T-cell (primary cell): ENCODE measurements around the gene TAF1A. TPM values are rescaled to one million over a fixed set of nuclear protein-coding genes. Genes with fewer than 3 reads are reported as not detected.

Experiments
- ATAC-seq, 4 experiments: fragments of 200-7000 bp in 3 of 4; fragments of 150-1000 bp in 1 of 4; cut with Tn5 transposase; replicated peaks in 1 of 4; 1 replicate in 3 of 4; 2 replicates in 1 of 4; pipeline ENCODE4 v1.10.0; 2021; ENCODE audit warnings: moderate library complexity in 3 of 4, mild to moderate bottlenecking in 2 of 4, moderate number of reproducible peaks in 1 of 4
- CTCF ChIA-PET, 2 donors: fragments of 300-600 bp; sonication (Branson Sonifier 250); formaldehyde crosslinking; loops; one replicate each; lab custom pipeline; 2022; ENCODE audit warnings: antibody characterized with exemption in 2 of 2; lab: Charles Lee
- POLR2A ChIA-PET, 2 donors: fragments of 300-600 bp; sonication (Branson Sonifier 250); formaldehyde crosslinking; loops; one replicate each; lab custom pipeline; 2022; ENCODE audit warnings: antibody characterized with exemption in 2 of 2; lab: Charles Lee
- DNase-seq, 35 experiments: peaks; one replicate each; pipeline versions ENCODE4 v3.0.0 to v3.0.0-alpha.2; 2013 to 2023
- H3K27ac ChIP-seq: one replicate; pipeline ENCODE4 v1.5.1; 2013; ENCODE audit warnings: low read length
- H3K27me3 ChIP-seq, 2 experiments: replicated peaks in 1 of 2; 1 replicate in 1 of 2; 2 replicates in 1 of 2; pipeline versions ENCODE4 v1.6.1 to v1.7.0; 2013; ENCODE audit warnings: low read length in 1 of 2, mixed read lengths in 1 of 2; ENCODE audit not compliant: control insufficient read depth in 2 of 2, insufficient read depth in 2 of 2; ENCODE audit errors: extremely low read depth in 1 of 2
- H3K36me3 ChIP-seq, 2 donors: 1 replicate in 1 of 2; 2 replicates in 1 of 2; pipeline versions ENCODE4 v1.6.1 to v1.7.0; 2013; ENCODE audit warnings: low read length in 1 of 2; ENCODE audit not compliant: control insufficient read depth in 2 of 2, insufficient read depth in 1 of 2; ENCODE audit errors: extremely low read depth in 1 of 2
- H3K4me1 ChIP-seq, 2 experiments: 1 replicate in 1 of 2; 2 replicates in 1 of 2; pipeline versions ENCODE4 v1.6.1 to v1.7.0; 2013; ENCODE audit warnings: low read length in 2 of 2, mixed read lengths in 1 of 2; ENCODE audit not compliant: insufficient read depth in 2 of 2, control insufficient read depth in 1 of 2; ENCODE audit errors: extremely low read depth in 1 of 2
- H3K4me3 ChIP-seq, 2 donors: 1 replicate in 1 of 2; 2 replicates in 1 of 2; pipeline versions ENCODE4 v1.5.1 to v1.7.0; 2013; ENCODE audit warnings: mild to moderate bottlenecking in 2 of 2, low read length in 1 of 2, moderate library complexity in 1 of 2; ENCODE audit not compliant: control insufficient read depth in 1 of 2; ENCODE audit errors: extremely low read depth in 1 of 2
- H3K9me3 ChIP-seq: 2 replicates; pipeline ENCODE4 v1.7.0; 2013
- H3K27ac Mint-ChIP-seq, 2 donors: one replicate each; pipeline ENCODE4 v1.8.0; 2020 to 2021; ENCODE audit warnings: mild to moderate bottlenecking in 2 of 2, mixed read lengths in 2 of 2
- H3K27me3 Mint-ChIP-seq, 2 donors: one replicate each; pipeline ENCODE4 v1.8.0; 2021 to 2022; ENCODE audit warnings: mixed read lengths in 2 of 2
- H3K36me3 Mint-ChIP-seq: one replicate; pipeline ENCODE4 v1.8.0; 2021; ENCODE audit warnings: mixed read lengths
- H3K4me1 Mint-ChIP-seq, 3 donors: one replicate each; pipeline ENCODE4 v1.8.0; 2020 to 2022; ENCODE audit warnings: mixed read lengths in 3 of 3, mild to moderate bottlenecking in 1 of 3
- H3K4me3 Mint-ChIP-seq, 3 donors: one replicate each; pipeline ENCODE4 v1.8.0; 2020 to 2022; ENCODE audit warnings: mild to moderate bottlenecking in 3 of 3, mixed read lengths in 3 of 3, moderate library complexity in 3 of 3
- H3K9me3 Mint-ChIP-seq, 3 donors: one replicate each; pipeline ENCODE4 v1.8.0; 2020 to 2022; ENCODE audit warnings: mixed read lengths in 3 of 3
- WGBS: methylation state at CpG from one replicate; pipeline ENCODE4 v1.1.5; 2013; ENCODE audit warnings: missing lambda C conversion rate; ENCODE audit not compliant: insufficient coverage; 5-methylcytosine and 5-hydroxymethylcytosine counted together
- total RNA-seq, 35 experiments: library from RNA in 6 of 35; stranded (reverse) in 6 of 35; fragments of 120-200 nt in 1 of 35; gene quantifications; one replicate each; pipeline versions ENCODE4 v1.2.1 to v1.2.4 and lab custom pipeline; 2013 to 2026

TAF1A gene
- total RNA-seq, 5 donors from 2014 or later (not counting 1 experiment from before 2014, with no cell fraction given): 5.7 to 14.0 (median 12.3) TPM

DNA sequence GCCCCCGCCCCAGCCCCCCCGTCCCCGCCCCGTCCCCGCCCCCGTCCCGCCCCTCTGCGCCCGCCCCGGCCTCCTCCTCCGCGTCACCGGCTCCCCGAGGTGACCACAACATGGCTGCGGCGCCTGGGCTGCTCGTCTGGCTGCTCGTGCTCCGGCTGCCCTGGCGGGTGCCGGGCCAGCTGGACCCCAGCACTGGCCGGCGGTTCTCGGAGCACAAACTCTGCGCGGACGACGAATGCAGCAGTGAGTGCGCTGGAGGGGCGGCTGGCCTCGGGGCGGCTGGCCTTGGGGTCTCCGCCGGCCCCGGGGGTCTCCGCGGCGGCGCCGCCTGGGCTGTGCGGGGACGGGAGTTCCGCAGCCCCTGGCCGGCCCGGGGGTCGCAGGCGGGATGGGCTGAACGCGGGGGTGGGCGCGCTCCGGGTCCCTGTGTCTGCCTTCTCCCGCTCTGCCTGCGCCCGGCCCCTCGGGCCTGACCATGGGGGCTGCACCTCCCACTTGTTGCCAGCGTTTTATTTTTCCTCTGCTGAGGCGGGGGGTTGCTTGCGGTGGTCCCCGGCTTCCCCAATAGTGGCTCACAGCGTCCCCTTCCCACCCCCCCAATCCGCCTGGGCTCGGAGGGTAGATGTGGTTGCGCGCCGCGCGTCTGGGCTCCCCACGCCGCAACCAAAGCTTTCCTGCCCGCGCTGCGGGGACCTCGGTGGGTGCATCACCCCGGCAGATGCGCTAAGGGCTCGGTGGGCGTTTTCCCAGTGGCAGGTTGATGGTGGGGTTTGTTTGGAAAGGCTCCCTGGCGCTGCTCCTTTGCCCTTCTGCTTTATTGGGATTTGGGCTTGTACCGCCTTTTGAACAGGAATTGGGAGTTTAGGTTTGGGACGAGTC lies 28.5 kb upstream of the TAF1A start, which contains the start of gene MIA3:
MIA3 (plus strand) TSS at position 97 of the 879 bp plus-strand sequence; CDS start at position 111, 14 bp downstream.
- peak; percentile 54 to 70 (median 69) for ATAC-seq
- Mint-ChIP-seq H3K4me3 (peak within 1 kb of the TSS; percentile 85 to 91 (median 89)), H3K27me3 (peaks cover 15% of the 10 kb centered on the region in 2 donors), H3K9me3 (no peaks in the 10 kb centered on the region), H3K36me3 (peaks cover 14% of the 10 kb centered on the region), H3K4me1 (peaks cover 30 to 33% (median 31%) of the 10 kb centered on the region in 3 donors), H3K27ac (peak within 1 kb of the TSS; percentile 87 to 92)
- H3K4me1 ChIP-seq: peaks cover 13 to 18% of the 10 kb centered on the region in 2 experiments
- H3K27me3 ChIP-seq: no peaks in the 10 kb centered on the region
- H3K27ac ChIP-seq: peak within 1 kb of the TSS; percentile 83
- peak within 1 kb of the TSS; percentile 70 to 78 for H3K4me3 ChIP-seq
- H3K36me3 ChIP-seq: peaks cover 0 to 10% of the 10 kb centered on the region in 2 donors
- ChIA-PET CTCF (interaction anchor here (0.6 to 4.4 kb wide), 3 partner anchors 16 to 34 kb away, joined by 4 to 29 read pairs (median 12); no protein-coding TSS in a partner anchor), POLR2A (interaction anchor here (0.6 to 1.0 kb wide), 2 partner anchors 50 to 93 kb away, joined by 3 read pairs; no protein-coding TSS in a partner anchor)
- H3K9me3 ChIP-seq: no peaks in the 10 kb centered on the region
- under 1% methylated on average over 65 of the region's 81 CpGs for WGBS
- peak; percentile 5 to 80 (median 37) for DNase-seq

DNA sequence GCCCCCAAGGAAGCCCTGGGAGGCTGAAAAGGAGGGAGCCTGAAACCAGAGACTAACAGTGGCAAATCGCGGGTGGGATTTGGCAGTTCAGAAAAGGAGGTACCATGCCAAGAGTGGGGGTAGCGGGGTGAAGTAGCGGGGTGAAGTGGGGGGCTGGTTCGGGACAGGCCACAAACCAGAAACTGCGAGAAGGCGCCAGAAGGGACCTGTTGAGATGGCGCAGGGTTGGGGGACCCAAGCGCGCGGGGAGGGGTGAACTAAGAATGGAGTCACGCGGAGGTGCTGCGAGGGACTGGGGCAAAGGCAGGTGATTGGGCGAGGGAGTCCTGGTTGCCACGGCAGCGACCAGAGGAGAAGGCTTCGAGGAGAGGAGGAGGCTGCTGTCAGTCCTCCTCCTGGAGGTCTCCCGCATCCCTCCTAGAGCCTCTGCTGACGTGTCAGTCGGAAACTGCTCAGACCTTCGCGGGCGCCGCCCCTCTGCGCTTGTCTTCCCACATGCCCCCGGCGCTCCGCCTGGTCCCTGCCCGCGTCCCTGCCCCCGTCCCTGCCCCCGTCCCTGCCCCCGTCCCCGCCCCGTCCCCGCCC lies 27.7 kb upstream of the TAF1A start:
- Mint-ChIP-seq H3K4me1 (peaks cover 30 to 33% (median 31%) of the 10 kb centered on the region in 3 donors), H3K36me3 (peaks cover 6% of the 10 kb centered on the region), H3K9me3 (no peaks in the 10 kb centered on the region), H3K27me3 (peaks cover 18 to 21% of the 10 kb centered on the region in 2 donors), H3K27ac (peak overlapping the region; percentile 87 to 92), H3K4me3 (peak overlapping the region; percentile 85 to 91 (median 89))
- Histone ChIP-seq H3K36me3 (peaks cover 0 to 5% of the 10 kb centered on the region in 2 donors), H3K4me1 (peaks cover 13 to 18% of the 10 kb centered on the region in 2 experiments), H3K9me3 (no peaks in the 10 kb centered on the region), H3K27me3 (no peaks in the 10 kb centered on the region), H3K4me3 (peak overlapping the region; percentile 41 to 70), H3K27ac (peak overlapping the region; percentile 83)
- ChIA-PET CTCF (interaction anchor here (0.7 to 4.4 kb wide), 4 partner anchors 17 to 1183 kb away, joined by 3 to 29 read pairs (median 4); partner anchors contain the start of gene TAF1A (in 1 of the 2)), POLR2A (no interaction called here)
- WGBS: under 1% methylated on average over 19 of the region's 37 CpGs
- peak; percentile 89 to 93 (median 90) for ATAC-seq
- DNase-seq: peak; percentile 68 to 97 (median 91)

DNA sequence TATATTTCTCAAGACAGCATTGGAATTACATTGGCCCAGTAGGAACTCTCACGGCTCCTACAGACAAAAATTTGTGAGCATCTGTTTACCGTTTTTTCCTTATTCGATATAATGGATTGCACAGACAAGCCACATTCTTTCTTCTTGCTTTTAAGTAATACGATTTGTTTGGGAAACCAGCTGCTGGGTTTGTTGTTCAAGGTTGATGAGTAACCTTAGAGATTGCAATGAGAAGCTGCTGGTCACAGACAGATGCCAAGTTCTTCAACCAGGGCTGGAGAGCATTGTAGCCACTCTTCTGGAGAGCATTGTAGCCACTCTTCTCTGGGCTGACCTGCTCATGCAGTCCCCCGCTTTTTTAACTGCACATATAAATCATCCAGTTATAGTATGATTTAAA lies 26.8 kb upstream of the TAF1A start:
- 100% methylated on average over 3 of the region's 5 CpGs for WGBS
- CTCF ChIA-PET: interaction anchor here in 1 of 2 donors (0.7 to 1.1 kb wide), 3 partner anchors 18 to 152 kb away, joined by 3 to 5 read pairs (median 4); partner anchors contain the start of gene TAF1A
- H3K4me3 ChIP-seq: no peak overlapping the region
- H3K36me3 ChIP-seq: no peaks in the 10 kb centered on the region
- no peak for DNase-seq
- peaks cover 3% of the 10 kb centered on the region for H3K36me3 Mint-ChIP-seq
- POLR2A ChIA-PET: interaction anchor here in 1 of 2 donors (0.6 to 1.8 kb wide), 2 partner anchors 27 to 55 kb away, joined by 3 to 7 read pairs; partner anchors contain the start of gene TAF1A
- H3K9me3 ChIP-seq: no peaks in the 10 kb centered on the region
- H3K27ac Mint-ChIP-seq: peak overlapping the region in 1 of 2 donors; percentile 12
- H3K27me3 ChIP-seq: peaks cover 0 to 4% of the 10 kb centered on the region in 2 experiments
- H3K4me1 ChIP-seq: peaks cover 13 to 18% of the 10 kb centered on the region in 2 experiments
- H3K27ac ChIP-seq: no peak overlapping the region
- H3K4me1 Mint-ChIP-seq: peaks cover 30 to 33% (median 31%) of the 10 kb centered on the region in 3 donors
- H3K27me3 Mint-ChIP-seq: peaks cover 21 to 22% of the 10 kb centered on the region in 2 donors
- ATAC-seq: no peak
- H3K9me3 Mint-ChIP-seq: no peaks in the 10 kb centered on the region
- H3K4me3 Mint-ChIP-seq: peak overlapping the region; percentile 85 to 91 (median 89)

DNA sequence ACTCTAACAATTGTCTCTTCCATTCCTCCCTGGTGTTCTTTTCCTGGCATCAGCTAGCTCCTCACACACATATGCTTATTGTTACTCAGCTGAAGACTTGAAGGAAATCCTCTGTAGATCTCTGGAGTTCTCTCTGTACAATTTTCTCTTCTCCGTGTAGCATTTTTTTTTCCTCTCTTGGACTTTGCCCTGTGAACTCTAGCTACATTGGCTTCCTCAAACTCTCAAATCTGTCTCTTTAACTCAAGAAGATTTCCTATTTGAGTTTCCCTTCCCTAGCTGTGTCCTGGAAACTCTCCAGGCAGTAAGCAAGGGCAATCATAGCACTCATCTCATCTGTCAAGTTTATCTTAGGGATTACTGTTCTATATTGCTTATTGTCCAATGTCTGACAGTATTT lies 23.9 kb upstream of the TAF1A start:
- Histone ChIP-seq H3K4me1 (peaks cover 3 to 8% of the 10 kb centered on the region in 2 experiments), H3K27ac (no peak overlapping the region), H3K36me3 (no peaks in the 10 kb centered on the region), H3K27me3 (peaks cover 0 to 4% of the 10 kb centered on the region in 2 experiments), H3K9me3 (no peaks in the 10 kb centered on the region), H3K4me3 (no peak overlapping the region)
- ATAC-seq (no peak), DNase-seq (no peak)
- Mint-ChIP-seq H3K27me3 (peaks cover 22 to 26% of the 10 kb centered on the region in 2 donors), H3K4me3 (no peak overlapping the region), H3K27ac (no peak overlapping the region), H3K36me3 (peaks cover 6% of the 10 kb centered on the region), H3K9me3 (peaks cover 0 to 6% (median 0%) of the 10 kb centered on the region in 3 donors), H3K4me1 (peaks cover 1 to 5% (median 5%) of the 10 kb centered on the region in 3 donors)
- ChIA-PET CTCF (interaction anchor here in 1 of 2 donors (0.6 kb wide), 1 partner anchor 21 kb away, joined by 3 read pairs; no protein-coding TSS in a partner anchor), POLR2A (no interaction called here)
- no CpG with 5 or more reads among the region's 1 CpG for WGBS

DNA sequence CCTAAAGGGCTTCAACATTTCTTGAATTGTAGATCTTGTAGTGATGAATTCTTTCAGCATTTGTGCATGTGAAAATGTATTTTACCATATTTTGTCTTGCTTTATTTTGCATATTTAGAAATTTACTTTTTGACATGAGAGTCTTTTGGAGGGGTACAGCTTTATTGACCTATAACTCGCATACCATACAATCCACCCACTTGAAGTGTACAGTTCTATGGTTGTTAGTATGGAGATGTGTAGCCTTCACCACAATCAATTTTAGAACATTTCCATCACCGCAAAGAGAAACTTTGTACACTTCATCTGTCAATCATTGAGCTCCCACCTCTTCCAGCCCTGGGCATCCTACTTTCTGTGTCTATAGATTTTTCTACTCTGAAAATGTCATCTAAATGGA lies 21.0 kb upstream of the TAF1A start:
- POLR2A ChIA-PET: no interaction called here
- Mint-ChIP-seq H3K27ac (no peak overlapping the region), H3K4me1 (no peaks in the 10 kb centered on the region), H3K9me3 (peaks cover 0 to 6% (median 0%) of the 10 kb centered on the region in 3 donors), H3K4me3 (no peak overlapping the region), H3K27me3 (peaks cover 22 to 26% of the 10 kb centered on the region in 2 donors), H3K36me3 (peaks cover 6% of the 10 kb centered on the region)
- Histone ChIP-seq H3K9me3 (no peaks in the 10 kb centered on the region), H3K36me3 (no peaks in the 10 kb centered on the region), H3K27me3 (peaks cover 0 to 4% of the 10 kb centered on the region in 2 experiments), H3K4me3 (no peak overlapping the region), H3K4me1 (no peaks in the 10 kb centered on the region), H3K27ac (no peak overlapping the region)
- CTCF ChIA-PET: interaction anchor here in 1 of 2 donors (0.6 to 0.8 kb wide), 2 partner anchors 24 to 1572 kb away, joined by 3 read pairs; partner anchors contain the start of gene DEGS1
- ATAC-seq (no peak), DNase-seq (no peak)
- no CpG with 5 or more reads among the region's 2 CpGs for WGBS
